NCI-H146 treated with DMSO at 0.1 percent for 48 hours (cell line): Measurements from ENCODE around the gene MTTP.

Experiments
- DNase-seq: peaks from one replicate; lab custom pipeline; 2025; ENCODE audit not compliant: unreplicated experiment; lab: John Stamatoyannopoulos, UW

The MTTP gene

DNA sequence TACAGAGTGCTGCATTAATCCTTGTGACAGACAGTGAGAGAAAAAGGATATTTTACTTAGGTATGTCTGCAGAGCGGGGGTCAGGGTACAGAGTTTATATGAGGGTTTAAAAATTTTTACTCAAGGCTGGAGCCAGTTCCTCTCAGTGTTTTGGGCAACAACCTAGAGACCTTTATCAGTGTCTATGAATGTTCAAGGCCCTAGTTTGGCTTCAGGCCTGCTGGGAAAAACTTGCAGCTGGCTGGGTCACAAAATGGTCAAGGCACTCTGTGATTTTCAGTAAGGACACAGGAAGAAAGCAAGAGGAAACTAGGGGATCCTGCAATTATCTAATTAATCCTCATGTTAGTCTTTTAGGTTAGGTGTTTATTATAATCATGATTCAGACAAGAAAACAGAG is 93.8 kb downstream of the MTTP start:
- DNase-seq = no peak

DNA sequence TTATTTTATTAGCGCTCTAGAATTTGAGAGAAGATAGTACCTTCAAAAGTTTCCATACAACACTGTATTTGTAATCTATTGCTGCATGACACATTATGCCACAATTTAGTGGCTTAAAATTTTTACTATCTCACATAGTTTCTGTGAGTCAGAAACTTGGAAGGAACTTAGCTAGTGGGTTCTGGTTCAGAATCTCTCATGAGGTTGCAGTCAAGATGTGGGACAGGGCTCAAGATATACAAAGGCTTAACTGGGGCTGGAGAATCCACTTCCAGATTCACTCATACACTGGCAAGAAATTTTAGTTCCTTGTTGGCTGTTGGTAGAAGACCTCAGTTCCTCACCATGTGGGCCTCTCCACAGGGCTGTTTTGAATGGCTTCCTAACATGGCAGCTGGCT is 94.5 kb downstream of the MTTP start:
- no peak for DNase-seq

DNA sequence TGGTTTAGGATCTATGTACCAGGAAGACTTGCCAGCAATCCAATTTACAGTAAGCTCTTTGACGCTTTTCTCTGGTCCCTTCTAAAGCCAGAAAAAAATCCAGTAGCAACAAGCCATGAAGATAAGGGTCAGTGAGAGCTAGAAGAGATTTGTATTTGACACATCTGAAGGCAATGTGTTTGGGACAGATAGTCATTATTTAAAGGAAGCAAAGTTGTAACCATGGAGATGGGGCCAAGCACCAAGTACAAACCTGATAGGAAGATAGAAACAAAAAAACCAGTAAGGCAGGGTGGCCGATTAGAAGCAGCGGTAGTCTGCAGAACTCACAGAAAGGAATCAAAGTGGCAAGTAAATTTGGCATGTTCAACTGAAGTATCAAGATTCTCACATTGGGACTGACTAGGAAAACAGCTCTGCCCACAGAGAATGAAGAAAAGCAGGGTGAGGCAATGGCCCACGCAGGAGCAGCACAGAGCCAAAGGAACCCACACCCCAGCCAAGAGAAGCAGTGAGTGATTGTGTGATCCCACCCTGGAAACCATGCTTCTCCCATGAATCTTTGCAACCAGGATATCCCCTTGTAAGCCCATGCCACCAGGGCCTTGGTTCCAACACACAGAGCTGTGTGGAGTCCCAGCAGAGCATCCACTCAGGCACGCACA is 95.9 kb downstream of the MTTP start:
- DNase-seq = no peak
